ENCODE results near the gene FSTL4.
A peak's percentile ranks its signal among the peaks of the same experiment; 100 is the strongest.

FSTL4 gene

DNA sequence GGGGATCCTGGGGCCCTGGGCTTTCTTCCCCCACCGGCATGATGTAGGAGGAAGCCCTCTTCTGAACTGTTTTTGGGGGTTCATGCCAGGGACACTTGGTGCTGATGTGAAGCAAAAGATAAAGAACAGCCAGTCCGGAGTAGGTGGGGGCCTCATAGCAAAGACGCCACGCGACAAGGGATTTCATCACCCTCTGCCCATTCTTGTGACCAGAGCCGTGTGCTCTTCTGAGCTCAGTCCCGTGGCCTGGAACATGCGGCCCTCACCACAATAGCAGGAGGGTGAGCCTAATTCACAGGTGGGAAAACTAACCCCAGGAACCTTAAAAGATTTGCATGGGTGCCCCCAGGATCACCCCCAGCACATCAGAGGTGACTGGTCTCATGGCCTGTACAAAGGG lies 334.6 kb downstream of the FSTL4 start:
- DNase-seq (ENCODE audit: low read depth, low spot score), result no peak
- H3K4me3 ChIP-seq (ENCODE audit: low read length), result no peak overlapping the region

DNA sequence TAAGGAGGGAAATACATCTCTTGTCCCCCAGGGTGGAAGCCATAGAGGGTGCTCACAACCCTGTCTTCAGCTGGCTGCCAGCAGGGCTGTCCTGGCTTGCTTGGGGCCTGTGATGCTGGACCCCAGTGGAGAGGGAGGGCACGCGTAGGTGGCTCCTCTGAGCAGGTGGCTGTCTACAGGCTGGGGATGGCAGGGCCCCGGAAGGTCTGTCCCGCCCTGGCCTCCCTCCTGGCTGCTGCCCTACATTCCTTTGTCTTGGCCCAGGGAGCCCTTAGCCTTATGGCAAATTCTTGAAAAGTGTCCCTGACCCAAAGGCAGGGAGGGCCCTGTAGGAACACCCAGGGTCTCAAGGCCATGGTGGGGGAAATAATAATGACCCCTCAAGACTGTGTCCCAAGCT lies 336.2 kb downstream of the FSTL4 start:
- no peak for DNase-seq (ENCODE audit: low read depth, low spot score)

DNA sequence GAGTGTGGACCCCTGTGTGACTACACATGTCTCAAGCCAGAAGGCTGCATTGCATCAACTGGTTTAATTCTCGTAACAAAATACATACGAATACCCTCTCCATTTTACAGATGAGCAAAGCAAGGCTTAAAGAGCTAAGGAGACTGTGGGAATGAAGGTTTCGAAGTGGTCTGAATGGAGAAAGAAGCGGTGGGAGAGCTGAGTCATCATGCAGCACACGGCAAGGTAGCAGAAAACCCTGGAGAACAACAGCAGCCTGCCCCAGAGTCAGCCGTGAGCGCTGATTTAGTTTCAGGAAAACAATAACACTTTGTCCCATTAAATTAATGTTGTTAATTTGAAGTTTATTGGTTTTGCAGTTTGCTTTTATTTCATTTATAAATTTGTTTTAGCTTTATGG lies 336.7 kb downstream of the FSTL4 start:
- H3K4me3 ChIP-seq (ENCODE audit: low read length), result no peak overlapping the region
- no peak for DNase-seq (ENCODE audit: low read depth, low spot score)

More for the DNA sequence above, 336.2 kb downstream of the FSTL4 start:
- H3K4me3 ChIP-seq (ENCODE audit: low read length), result no peak overlapping the region

DNA sequence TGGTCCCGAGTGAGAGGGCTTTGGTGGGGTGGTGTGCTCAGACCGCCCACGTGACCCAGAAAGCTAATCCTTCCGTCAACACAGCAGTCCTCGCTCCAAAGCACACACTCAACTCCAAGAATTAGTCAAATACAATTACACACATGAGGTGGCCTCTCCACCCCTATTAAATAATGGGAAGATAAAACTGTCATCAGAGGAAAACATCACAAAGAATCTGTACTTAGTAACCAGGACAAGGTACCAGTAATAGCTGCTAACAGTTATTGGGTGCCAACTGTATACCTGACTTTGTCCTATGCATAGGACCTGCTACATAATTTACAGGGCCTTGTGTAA lies 337.8 kb downstream of the FSTL4 start:
- no peak for DNase-seq (ENCODE audit: low read depth, low spot score)
- H3K4me3 ChIP-seq (ENCODE audit: low read length), result no peak overlapping the region

DNA sequence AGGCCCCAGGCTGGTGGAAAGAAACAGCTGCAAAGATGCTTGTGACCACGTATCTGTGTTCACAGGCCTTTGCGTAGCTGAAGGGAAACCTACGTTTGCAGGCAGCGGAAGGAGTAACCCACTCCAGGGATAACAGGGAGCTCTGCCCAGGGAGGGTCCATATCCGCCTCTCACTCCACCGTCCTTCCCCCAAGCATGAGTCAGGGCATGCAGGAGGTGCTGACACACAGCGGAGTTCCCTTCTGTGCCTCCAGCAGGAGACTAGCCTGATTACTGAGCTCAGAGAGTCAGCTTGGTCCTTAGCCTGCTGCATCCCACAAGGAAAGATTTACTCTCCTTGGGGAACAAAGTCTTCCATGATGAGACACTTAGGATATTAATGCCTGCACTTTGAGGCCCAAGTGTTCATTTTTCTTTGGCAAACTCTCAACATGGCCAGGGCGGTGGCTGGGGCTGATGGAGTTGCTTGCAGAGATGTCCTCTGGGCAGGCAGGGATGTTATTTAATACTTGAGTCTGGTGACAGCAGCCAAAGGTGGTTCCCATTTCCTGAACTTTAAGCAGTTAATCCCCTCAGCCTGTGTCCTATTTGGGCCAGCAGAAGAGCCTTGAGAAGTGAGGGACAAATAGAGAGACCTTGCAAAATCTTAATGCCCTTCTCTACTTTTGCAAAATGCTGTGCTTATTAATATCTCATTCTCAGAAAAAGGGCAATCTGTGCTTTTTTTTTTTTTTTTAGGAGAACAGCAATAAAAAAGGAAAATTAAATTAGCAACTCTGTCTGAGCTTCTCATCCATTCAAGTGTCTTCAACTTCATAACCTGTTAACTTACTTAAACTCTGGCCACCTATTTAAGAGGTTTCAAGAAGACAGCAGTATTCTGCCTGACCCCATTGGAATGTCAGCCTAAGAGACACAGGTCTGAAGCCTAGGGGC lies 338.4 kb downstream of the FSTL4 start:
- DNase-seq (ENCODE audit: low read depth, low spot score), result no peak

DNA sequence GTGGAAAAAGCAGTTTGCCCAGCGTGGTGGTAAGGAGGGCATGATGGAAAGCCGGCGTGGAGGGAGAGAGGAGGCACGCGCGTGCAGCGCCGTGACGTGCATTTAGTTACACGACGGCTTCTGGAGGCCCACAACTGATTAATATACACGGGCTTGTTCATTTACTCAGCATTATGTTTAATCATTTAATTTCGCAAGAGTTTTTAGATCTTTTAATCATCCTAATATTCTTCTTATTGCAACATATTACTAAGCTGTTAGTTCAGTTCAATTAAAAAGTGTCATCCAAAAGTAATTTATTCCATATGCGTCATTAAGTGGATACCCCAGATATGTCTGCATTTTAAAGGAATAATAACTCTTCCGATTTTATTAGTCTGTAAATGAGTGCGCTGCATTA lies 340.0 kb downstream of the FSTL4 start:
- no peak overlapping the region for H3K4me3 ChIP-seq (ENCODE audit: low read length)
- DNase-seq (ENCODE audit: low read depth, low spot score), result no peak

More for the DNA sequence above, 338.4 kb downstream of the FSTL4 start:
- no peak overlapping the region for H3K4me3 ChIP-seq (ENCODE audit: low read length)

DNA sequence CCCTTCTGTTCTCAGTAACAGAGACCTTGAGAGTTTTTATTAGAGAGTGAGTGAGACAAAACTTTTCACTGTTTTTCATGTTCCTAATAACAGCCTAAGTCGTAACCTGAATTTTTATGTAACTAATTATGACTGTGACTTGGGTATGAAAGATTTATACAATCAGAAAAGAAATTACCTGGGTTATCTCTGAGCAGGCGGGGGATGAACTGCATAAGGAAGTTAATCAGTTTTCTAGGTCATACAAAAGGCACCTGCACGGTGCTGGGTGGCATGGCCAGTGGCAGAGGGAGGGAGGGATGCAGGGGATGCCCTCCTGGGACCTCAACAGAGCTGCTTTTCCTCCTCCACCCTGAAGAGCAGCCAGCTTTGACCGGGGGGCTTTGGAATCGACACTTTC lies 340.7 kb downstream of the FSTL4 start:
- no peak for DNase-seq (ENCODE audit: low read depth, low spot score)

DNA sequence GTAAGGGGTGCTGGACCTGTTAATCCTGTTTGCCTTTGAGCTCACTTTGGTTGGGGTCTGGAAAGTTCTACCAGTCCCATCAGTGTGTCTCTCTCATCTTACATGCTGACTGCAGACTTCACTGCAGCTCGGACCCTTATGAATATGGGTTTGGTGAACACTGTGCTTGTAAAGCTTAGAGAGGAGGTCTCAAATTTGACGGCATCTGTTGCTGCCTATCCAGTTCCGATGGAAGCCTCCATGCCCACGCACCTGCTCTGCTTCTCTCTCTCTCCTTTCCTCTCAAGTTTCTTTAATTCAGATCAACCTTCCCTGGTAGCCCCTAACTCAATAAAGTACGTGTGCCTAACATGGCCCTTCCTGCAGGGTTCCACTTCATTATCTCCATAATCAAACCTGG lies 342.6 kb downstream of the FSTL4 start:
- DNase-seq (ENCODE audit: low read depth, low spot score), result no peak
- H3K4me3 ChIP-seq (ENCODE audit: low read length), result no peak overlapping the region

More for the DNA sequence above, 340.7 kb downstream of the FSTL4 start:
- H3K4me3 ChIP-seq (ENCODE audit: low read length), result no peak overlapping the region

DNA sequence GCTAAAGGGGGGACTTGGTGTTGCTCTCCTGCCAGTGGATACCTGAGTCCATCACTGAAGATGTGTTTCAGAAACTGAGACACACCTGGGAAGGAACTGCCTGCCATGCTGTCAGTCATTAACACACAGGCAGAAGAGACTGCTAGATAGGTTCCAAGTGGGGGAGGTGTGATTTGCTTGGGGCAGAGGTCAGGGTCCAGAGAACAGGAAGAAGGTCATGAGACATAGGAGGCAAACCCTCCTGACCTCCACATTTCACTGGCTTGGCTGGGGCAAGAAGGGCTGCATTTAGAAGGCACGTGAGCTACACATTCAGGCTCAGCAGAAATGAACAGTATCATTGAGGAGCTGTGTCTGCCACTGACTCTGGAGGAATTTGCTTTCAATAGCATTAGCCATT lies 344.7 kb downstream of the FSTL4 start:
- H3K4me3 ChIP-seq (ENCODE audit: low read length), result no peak overlapping the region
- DNase-seq (ENCODE audit: low read depth, low spot score), result no peak

DNA sequence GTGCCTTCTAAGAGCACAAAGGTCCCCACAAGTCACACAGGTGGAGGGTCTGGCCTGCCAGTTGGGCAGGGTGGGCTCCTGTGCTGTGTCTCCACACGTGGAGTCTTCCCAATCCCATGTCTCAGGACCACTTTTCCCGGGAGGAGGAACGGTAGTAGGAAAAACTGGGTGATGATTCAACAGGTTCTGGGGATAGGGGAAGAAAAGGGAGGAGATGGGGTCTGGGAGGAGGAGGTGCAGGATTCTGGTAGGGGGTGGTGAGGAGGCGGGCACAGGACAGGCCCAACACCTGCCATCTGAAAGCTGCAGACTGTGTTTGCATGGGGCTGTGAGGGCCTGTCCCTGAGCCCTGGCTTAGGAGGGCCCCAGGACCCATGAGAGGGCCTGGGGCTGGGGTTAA lies 345.4 kb downstream of the FSTL4 start:
- H3K4me3 ChIP-seq (ENCODE audit: low read length), result no peak overlapping the region
- no peak for DNase-seq (ENCODE audit: low read depth, low spot score)

DNA sequence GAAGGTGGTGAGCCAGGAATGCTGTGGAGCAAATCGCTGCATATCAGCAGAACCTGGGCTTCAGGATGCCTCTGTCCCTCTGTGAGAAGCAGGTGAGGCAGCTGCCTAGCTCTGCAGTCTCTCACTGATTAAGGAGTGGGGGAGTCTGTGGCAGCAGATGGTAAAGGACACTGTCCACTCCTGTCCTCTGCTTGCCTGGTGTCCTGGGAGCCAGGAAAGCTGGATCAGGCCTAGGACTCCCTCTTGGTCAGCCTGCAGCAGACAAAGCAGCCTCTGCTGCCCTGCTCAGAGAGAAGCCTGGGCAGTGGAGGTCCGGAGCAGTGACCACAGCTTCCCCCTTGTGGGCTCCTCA lies 345.8 kb downstream of the FSTL4 start:
- no peak for DNase-seq (ENCODE audit: low read depth, low spot score)
- H3K4me3 ChIP-seq (ENCODE audit: low read length), result no peak overlapping the region

DNA sequence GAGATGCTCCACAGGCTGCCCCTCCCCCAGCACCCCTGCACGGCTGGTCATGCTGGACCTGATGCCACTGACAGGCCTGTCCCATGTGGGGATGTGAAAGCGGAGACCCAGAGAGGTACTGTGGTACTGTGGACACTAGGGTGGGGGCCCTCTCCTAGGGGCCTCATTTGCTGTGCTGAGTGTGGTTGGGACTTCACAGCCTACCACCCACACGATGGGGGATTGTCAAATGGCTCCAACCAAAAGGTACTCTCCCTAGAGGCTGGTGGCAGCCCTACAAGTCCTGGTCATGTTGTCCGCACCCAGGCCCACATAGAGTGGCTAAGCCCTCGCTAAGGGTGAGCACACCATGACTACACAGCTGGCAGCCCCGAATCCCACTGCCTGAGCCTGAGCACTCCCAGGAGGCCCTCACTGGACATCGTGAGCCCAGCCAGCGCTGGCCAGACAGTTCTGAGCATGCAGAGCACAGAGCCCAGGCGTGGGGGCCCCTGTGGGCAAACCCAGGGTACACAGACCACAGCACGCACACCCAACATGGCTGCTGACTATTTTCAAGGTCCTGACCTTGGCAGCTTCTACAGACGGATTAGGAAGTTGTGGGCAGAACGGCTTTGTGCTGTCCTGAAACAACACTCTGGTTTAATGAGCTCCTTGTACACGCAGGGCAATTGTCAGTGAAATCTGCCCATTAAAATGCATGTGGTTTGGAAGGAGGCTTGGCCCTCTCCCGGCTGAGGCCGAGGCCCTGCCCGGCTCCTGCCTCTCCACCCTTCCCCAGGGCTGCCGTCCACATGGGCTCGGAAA lies 346.4 kb downstream of the FSTL4 start:
- DNase-seq (ENCODE audit: low read depth, low spot score), result no peak
- no peak overlapping the region for H3K4me3 ChIP-seq (ENCODE audit: low read length)

DNA sequence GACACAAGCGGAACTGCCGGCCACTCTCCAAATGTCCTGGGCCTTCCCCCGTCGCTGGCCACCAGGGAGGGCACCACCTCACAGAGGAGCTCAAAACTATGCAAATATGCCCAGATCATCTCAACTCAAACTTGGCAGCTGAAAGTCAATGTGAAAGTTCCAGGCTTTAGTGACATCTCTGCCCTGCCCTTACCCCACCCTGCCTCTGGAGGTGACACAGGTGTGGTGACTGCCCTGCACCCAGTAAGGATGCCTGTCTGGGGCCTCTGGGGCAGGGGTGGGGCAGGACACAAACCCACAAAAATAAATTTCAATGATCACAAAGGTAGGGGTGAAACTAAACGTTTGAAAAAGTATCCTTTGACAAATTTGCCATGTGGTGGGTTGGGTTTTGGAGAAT lies 347.1 kb downstream of the FSTL4 start:
- H3K4me3 ChIP-seq (ENCODE audit: low read length), result no peak overlapping the region
- no peak for DNase-seq (ENCODE audit: low read depth, low spot score)

DNA sequence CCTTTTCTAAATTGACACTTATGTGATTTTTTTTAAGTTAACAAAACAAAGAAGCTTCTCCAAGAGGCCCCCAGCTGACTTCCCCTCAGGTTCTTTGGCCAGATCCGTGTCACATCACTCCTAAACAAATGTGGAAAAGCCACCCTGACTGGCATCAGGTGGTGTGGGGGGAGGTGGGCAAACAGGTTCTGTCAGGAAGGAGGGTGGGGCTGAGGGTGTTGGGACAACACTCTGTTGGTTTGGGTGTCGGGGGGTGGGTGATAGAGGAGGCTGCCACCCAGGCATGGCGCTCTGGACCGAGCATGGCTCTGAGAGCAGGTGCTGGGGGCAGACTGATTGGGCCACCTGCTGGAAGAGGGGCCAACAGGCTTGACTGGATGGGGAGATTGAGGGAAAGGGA lies 349.7 kb downstream of the FSTL4 start:
- no peak overlapping the region for H3K4me3 ChIP-seq (ENCODE audit: low read length)
- DNase-seq (ENCODE audit: low read depth, low spot score), result no peak

DNA sequence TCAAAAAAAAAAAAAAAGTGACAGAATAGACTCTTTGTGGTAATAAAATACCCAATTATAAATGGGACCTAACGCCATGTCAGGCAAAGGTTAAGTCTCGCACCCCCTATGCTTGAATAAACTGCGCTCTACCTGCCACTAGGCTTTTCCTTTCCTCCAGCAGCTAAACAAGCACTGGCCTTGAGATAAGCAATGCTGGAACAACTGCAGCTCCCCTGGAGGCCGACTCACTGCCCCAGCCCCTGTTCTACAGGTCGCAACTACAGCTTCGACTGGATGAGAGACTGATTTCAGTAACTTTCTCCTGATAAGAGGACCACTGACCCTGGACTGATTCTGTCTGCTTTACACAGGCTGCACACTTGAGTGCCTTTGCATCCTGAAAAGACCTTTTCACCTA lies 350.3 kb downstream of the FSTL4 start:
- DNase-seq (ENCODE audit: low read depth, low spot score), result no peak
- H3K4me3 ChIP-seq (ENCODE audit: low read length), result no peak overlapping the region

DNA sequence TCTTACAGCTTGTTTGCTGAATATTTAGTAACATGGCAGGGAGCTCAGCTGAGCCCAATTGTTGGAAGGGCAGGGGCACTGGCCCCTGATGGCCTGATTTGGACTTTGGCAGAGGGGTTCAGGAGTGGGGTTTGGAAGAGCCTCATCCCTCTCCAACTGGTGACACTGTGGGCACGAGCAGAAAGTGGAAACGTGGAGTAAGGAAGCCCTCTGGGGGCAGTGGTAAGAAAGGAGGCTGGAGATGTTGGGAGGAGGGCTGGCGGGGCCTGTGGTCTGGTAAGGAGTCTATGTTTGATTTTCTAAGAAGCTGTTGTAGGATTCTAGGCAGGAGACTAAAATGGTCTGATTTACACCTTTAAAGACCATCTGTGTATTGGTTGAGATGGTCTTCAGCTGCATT lies 351.6 kb downstream of the FSTL4 start:
- no peak overlapping the region for H3K4me3 ChIP-seq (ENCODE audit: low read length)
- no peak for DNase-seq (ENCODE audit: low read depth, low spot score)

DNA sequence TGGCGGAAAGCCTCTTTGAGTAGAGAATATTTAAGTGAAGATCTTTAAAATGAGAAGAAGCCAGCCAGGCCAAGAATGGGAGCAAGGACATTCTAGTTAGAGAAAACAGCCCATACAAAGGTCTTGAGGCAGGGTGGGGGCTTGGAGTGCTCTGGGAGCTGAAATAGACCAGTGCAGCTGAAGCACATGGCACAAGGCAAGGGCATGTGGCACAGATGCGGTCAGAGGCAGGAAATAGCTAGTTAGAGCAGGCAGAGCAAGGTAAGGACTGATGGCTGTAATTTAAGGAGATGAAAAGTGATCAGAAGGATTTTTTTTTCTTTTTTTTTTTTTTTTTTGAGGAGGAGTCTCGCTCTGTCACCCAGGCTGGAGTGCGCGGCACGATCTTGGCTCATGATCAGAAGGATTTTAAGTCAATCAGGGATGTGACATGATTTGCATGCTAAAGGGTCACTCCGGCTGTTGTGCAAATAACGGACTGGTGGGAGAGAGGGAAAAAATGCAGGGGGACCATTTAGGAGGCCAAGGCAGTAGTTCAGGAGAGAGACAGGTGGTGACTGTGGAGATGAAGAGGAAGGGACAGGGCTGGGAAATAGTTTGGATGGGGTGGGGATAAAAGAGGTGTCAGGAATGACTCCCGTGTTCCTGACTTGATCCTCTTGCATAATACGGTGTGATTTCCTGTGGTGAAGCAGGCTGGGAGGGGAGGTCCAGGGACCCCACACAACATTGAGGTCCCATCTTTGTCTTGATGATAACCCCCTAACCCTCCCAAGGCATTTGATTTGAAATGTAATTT lies 352.9 kb downstream of the FSTL4 start:
- H3K4me3 ChIP-seq (ENCODE audit: low read length), result no peak overlapping the region
- peak; percentile 92 for DNase-seq (ENCODE audit: low read depth, low spot score)

DNA sequence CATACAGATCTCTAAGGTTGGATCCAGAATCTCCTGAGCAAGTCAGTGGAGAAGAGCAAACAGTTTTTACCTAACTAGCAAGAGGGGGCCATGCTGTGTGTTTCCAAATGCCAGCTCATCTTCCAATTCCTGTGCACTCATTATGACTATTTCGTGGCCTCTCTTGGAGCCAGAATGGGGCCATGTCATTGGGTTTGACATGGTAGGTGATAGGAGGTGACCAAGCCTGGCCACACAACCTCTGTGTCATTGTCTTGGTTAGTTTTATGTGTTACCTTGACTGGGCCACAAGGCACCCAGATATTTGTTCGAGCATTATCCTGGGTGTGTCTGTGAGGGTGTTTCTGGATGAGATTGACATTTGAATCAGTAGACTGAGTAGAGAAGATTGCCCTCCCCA lies 354.4 kb downstream of the FSTL4 start:
- H3K4me3 ChIP-seq (ENCODE audit: low read length), result no peak overlapping the region

DNA sequence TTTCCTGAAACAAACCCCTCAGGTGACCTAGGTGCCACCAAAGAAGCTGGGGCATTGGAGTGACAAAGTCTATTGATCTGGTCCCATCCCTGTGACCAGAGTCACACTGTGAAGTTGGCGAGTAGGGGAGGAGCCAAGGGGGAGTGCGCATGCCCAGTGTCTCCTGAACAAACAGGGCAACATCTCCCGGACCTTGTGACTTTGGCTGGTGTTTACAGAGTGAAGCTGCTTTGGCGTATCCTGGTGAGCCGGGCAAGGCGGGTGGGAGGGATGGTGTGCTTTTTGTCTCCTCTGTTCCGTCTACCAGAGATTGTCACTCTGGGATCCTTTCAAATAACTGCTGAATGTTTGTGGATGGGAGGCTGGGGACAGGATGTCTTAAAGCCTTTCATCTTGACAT lies 356.1 kb downstream of the FSTL4 start:
- H3K4me3 ChIP-seq (ENCODE audit: low read length), result no peak overlapping the region
- no peak for DNase-seq (ENCODE audit: low read depth, low spot score)

More for the DNA sequence above, 354.4 kb downstream of the FSTL4 start:
- DNase-seq (ENCODE audit: low read depth, low spot score), result no peak

DNA sequence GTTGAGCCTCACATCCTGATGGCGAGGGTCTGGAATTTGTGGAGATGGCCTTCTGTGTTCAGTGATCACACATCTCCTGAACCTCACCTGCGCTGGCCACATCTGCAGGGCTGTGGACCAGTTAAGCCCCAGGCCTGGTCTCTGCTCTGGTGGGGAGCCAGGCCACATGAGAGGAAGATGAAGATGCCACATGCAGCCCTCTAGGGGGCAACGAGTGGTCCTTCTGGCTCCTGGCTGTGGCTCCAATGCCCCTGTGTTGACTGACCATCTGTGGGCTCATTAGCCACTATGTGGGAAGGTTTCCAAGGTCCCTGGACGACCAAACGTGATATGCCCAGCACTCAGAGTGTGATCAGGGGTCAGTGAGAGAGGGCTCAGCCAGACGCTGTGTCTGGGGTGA lies 357.5 kb downstream of the FSTL4 start:
- no peak overlapping the region for H3K4me3 ChIP-seq (ENCODE audit: low read length)
- DNase-seq (ENCODE audit: low read depth, low spot score), result no peak
